ENCODE results near the gene LRP1-AS. TPM values are rescaled to one million over a fixed set of nuclear protein-coding genes. Genes with fewer than 3 reads are reported as not detected.

LRP1-AS gene
- total RNA-seq, 1 experiment from 2014 or later, result not detected

- H3K36me3 Mint-ChIP-seq, result peaks cover 38% of the 10 kb centered on the region
- no peak overlapping the region for H3K4me3 Mint-ChIP-seq
- no peaks in the 10 kb centered on the region for H3K9me3 Mint-ChIP-seq
- ATAC-seq (no peak), DNase-seq (ENCODE audit: low spot score) (no peak)
- peak overlapping the region; percentile 85 for H3K27ac Mint-ChIP-seq
- POLR2A ChIA-PET, result no interaction called here
- TF ChIP-seq SOX15 (CRISPR knock-in tag; IDR thresholded peaks at IDR 0.05), result no peak
- no peak for TF ChIP-seq ZNF671 (CRISPR knock-in tag; IDR thresholded peaks at IDR 0.05)
- no peak for TF ChIP-seq E2F4 (CRISPR knock-in tag; IDR thresholded peaks at IDR 0.05; ENCODE audit: borderline replicate concordance, low read depth)
- TF ChIP-seq ATF2 (CRISPR knock-in tag; IDR thresholded peaks at IDR 0.05; ENCODE audit: borderline replicate concordance, low read depth), result no peak
- TF ChIP-seq TCF7 (CRISPR knock-in tag; IDR thresholded peaks at IDR 0.05; ENCODE audit: low read depth), result no peak
- TF ChIP-seq ZNF416 (CRISPR knock-in tag; IDR thresholded peaks at IDR 0.05), result no peak
- no peak for TF ChIP-seq FOXJ3 (CRISPR knock-in tag; IDR thresholded peaks at IDR 0.05; ENCODE audit: borderline replicate concordance)
- no peak for TF ChIP-seq ZNF512 (CRISPR knock-in tag; IDR thresholded peaks at IDR 0.05; ENCODE audit: borderline replicate concordance)
- H3K27me3 Mint-ChIP-seq (ENCODE audit: low read depth), result no peaks in the 10 kb centered on the region
- CTCF ChIA-PET, result interaction anchor here (0.7 to 6.5 kb wide), 4 partner anchors 15 to 95 kb away, joined by 3 to 46 read pairs (median 6); partner anchors contain the start of gene STAT6
- H3K4me1 Mint-ChIP-seq, result peaks cover 25% of the 10 kb centered on the region
Measured at GRCh38 chr12:57096099-57096572, 51.3 kb downstream of the LRP1-AS start.

GRCh38 chr12:57095440-57095839 is 52.0 kb downstream of the LRP1-AS start:
- H3K27ac Mint-ChIP-seq, result peak overlapping the region; percentile 85
- ATAC-seq, result no peak
- H3K9me3 Mint-ChIP-seq, result no peaks in the 10 kb centered on the region
- H3K4me1 Mint-ChIP-seq, result peaks cover 32% of the 10 kb centered on the region
- H3K4me3 Mint-ChIP-seq, result no peak overlapping the region
- DNase-seq (ENCODE audit: low spot score), result no peak
- H3K27me3 Mint-ChIP-seq (ENCODE audit: low read depth), result no peaks in the 10 kb centered on the region
- TF ChIP-seq KAT7 (CRISPR knock-in tag; IDR thresholded peaks at IDR 0.05; ENCODE audit: borderline replicate concordance) (no peak), ATF1 (CRISPR knock-in tag; IDR thresholded peaks at IDR 0.05) (no peak), TEAD4 (CRISPR knock-in tag; IDR thresholded peaks at IDR 0.05) (no peak), ZNF671 (CRISPR knock-in tag; IDR thresholded peaks at IDR 0.05) (no peak), ZSCAN18 (CRISPR knock-in tag; IDR thresholded peaks at IDR 0.05) (no peak), ZBTB43 (CRISPR knock-in tag; IDR thresholded peaks at IDR 0.05) (no peak), NR2C2 (CRISPR knock-in tag; IDR thresholded peaks at IDR 0.05) (no peak), ZNF423 (CRISPR knock-in tag; IDR thresholded peaks at IDR 0.05) (no peak), ZNF219 (CRISPR knock-in tag; IDR thresholded peaks at IDR 0.05; ENCODE audit: borderline replicate concordance) (no peak), MYBL2 (CRISPR knock-in tag; IDR thresholded peaks at IDR 0.05) (no peak), CDX4 (CRISPR knock-in tag; IDR thresholded peaks at IDR 0.05; ENCODE audit: borderline replicate concordance) (no peak), MAX (CRISPR knock-in tag; IDR thresholded peaks at IDR 0.05) (no peak), ZMAT4 (CRISPR knock-in tag; IDR thresholded peaks at IDR 0.05) (no peak), OVOL2 (CRISPR knock-in tag; IDR thresholded peaks at IDR 0.05; ENCODE audit: borderline replicate concordance) (no peak), NR3C1 (CRISPR knock-in tag; conservative IDR thresholded peaks at IDR 0.05; ENCODE audit: low read depth) (no peak), JUN (CRISPR knock-in tag; IDR thresholded peaks at IDR 0.05) (no peak)
- ChIA-PET POLR2A (interaction anchor here (0.5 kb wide), 1 partner anchor 9 kb away, joined by 4 read pairs; no protein-coding TSS in a partner anchor), CTCF (interaction anchor here (0.7 to 6.5 kb wide), 5 partner anchors 16 to 94 kb away, joined by 3 to 46 read pairs (median 7); partner anchors contain the start of gene STAT6)
- peaks cover 42% of the 10 kb centered on the region for H3K36me3 Mint-ChIP-seq

All from WTC11 (cell line).